ENCODE results near the gene C1orf174.
"Not testable (repeated sequence)": the region's sequence is repeated elsewhere in the genome, so short reads cannot be mapped to it uniquely, and the experiment has no call there.

Gene C1orf174

GRCh38 chr1:3918359-3918758 is 18.3 kb upstream of the C1orf174 start:
- not testable (repeated sequence) for H3K4me3 Mint-ChIP-seq, H3K27me3 Mint-ChIP-seq, H3K4me1 Mint-ChIP-seq, H3K36me3 Mint-ChIP-seq, H3K9me3 Mint-ChIP-seq, H3K27ac Mint-ChIP-seq

GRCh38 chr1:3917761-3918160 is 17.7 kb upstream of the C1orf174 start:
- peaks cover 4% of the 10 kb centered on the region for H3K4me1 Mint-ChIP-seq
- H3K4me3 Mint-ChIP-seq: no peak overlapping the region
- no peak overlapping the region for H3K27ac Mint-ChIP-seq
- no peaks in the 10 kb centered on the region for H3K36me3 Mint-ChIP-seq
- H3K9me3 Mint-ChIP-seq: no peaks in the 10 kb centered on the region
- no peaks in the 10 kb centered on the region for H3K27me3 Mint-ChIP-seq

GRCh38 chr1:3915551-3916121 is 15.6 kb upstream of the C1orf174 start:
- Mint-ChIP-seq H3K4me1 (peaks cover 4% of the 10 kb centered on the region), H3K27me3 (no peaks in the 10 kb centered on the region), H3K36me3 (no peaks in the 10 kb centered on the region), H3K27ac (no peak overlapping the region), H3K9me3 (no peaks in the 10 kb centered on the region), H3K4me3 (no peak overlapping the region)

- H3K27me3 Mint-ChIP-seq: no peaks in the 10 kb centered on the region
- no peaks in the 10 kb centered on the region for H3K9me3 Mint-ChIP-seq
- no peaks in the 10 kb centered on the region for H3K36me3 Mint-ChIP-seq
- peaks cover 4% of the 10 kb centered on the region for H3K4me1 Mint-ChIP-seq
- no peak overlapping the region for H3K4me3 Mint-ChIP-seq
- H3K27ac Mint-ChIP-seq: no peak overlapping the region
Measured at GRCh38 chr1:3914911-3915310, 14.8 kb upstream of the C1orf174 start.

GRCh38 chr1:3914331-3914851 is 14.3 kb upstream of the C1orf174 start:
- H3K27ac Mint-ChIP-seq: no peak overlapping the region
- no peaks in the 10 kb centered on the region for H3K9me3 Mint-ChIP-seq
- no peaks in the 10 kb centered on the region for H3K36me3 Mint-ChIP-seq
- H3K4me3 Mint-ChIP-seq: no peak overlapping the region
- no peaks in the 10 kb centered on the region for H3K27me3 Mint-ChIP-seq
- peaks cover 4% of the 10 kb centered on the region for H3K4me1 Mint-ChIP-seq

GRCh38 chr1:3912809-3913685 is 13.0 kb upstream of the C1orf174 start:
- H3K27ac Mint-ChIP-seq: no peak overlapping the region

GRCh38 chr1:3911981-3912808 is 12.1 kb upstream of the C1orf174 start:
- Mint-ChIP-seq H3K27ac (no peak overlapping the region), H3K27me3 (no peaks in the 10 kb centered on the region), H3K4me3 (no peak overlapping the region), H3K4me1 (peaks cover 4% of the 10 kb centered on the region), H3K9me3 (no peaks in the 10 kb centered on the region), H3K36me3 (no peaks in the 10 kb centered on the region)

More at GRCh38 chr1:3912809-3913685, 13.0 kb upstream of the C1orf174 start:
- Mint-ChIP-seq H3K4me3 (no peak overlapping the region), H3K36me3 (no peaks in the 10 kb centered on the region), H3K9me3 (no peaks in the 10 kb centered on the region), H3K4me1 (peaks cover 4% of the 10 kb centered on the region), H3K27me3 (no peaks in the 10 kb centered on the region)

GRCh38 chr1:3910857-3911845 is 11.1 kb upstream of the C1orf174 start:
- Mint-ChIP-seq H3K36me3 (no peaks in the 10 kb centered on the region), H3K4me3 (no peak overlapping the region)

GRCh38 chr1:3910049-3910731 is 10.1 kb upstream of the C1orf174 start:
- Mint-ChIP-seq H3K9me3 (no peaks in the 10 kb centered on the region), H3K27ac (no peak overlapping the region), H3K4me3 (no peak overlapping the region), H3K27me3 (no peaks in the 10 kb centered on the region), H3K4me1 (peaks cover 7% of the 10 kb centered on the region), H3K36me3 (no peaks in the 10 kb centered on the region)

More at GRCh38 chr1:3910857-3911845, 11.1 kb upstream of the C1orf174 start:
- peaks cover 4% of the 10 kb centered on the region for H3K4me1 Mint-ChIP-seq
- H3K9me3 Mint-ChIP-seq: no peaks in the 10 kb centered on the region
- no peak overlapping the region for H3K27ac Mint-ChIP-seq
- H3K27me3 Mint-ChIP-seq: no peaks in the 10 kb centered on the region

GRCh38 chr1:3909615-3910014 is 9.5 kb upstream of the C1orf174 start:
- Mint-ChIP-seq H3K9me3 (no peaks in the 10 kb centered on the region), H3K27me3 (no peaks in the 10 kb centered on the region), H3K4me3 (no peak overlapping the region), H3K4me1 (peaks cover 7% of the 10 kb centered on the region), H3K36me3 (no peaks in the 10 kb centered on the region), H3K27ac (no peak overlapping the region)

GRCh38 chr1:3908886-3909517 is 8.9 kb upstream of the C1orf174 start:
- peaks cover 7% of the 10 kb centered on the region for H3K4me1 Mint-ChIP-seq
- H3K27me3 Mint-ChIP-seq: no peaks in the 10 kb centered on the region
- no peaks in the 10 kb centered on the region for H3K9me3 Mint-ChIP-seq
- no peak overlapping the region for H3K4me3 Mint-ChIP-seq
- H3K27ac Mint-ChIP-seq: no peak overlapping the region
- no peaks in the 10 kb centered on the region for H3K36me3 Mint-ChIP-seq

GRCh38 chr1:3907621-3908165 is 7.6 kb upstream of the C1orf174 start:
- peaks cover 20% of the 10 kb centered on the region for H3K4me1 Mint-ChIP-seq
- H3K36me3 Mint-ChIP-seq: no peaks in the 10 kb centered on the region
- no peak overlapping the region for H3K27ac Mint-ChIP-seq
- H3K9me3 Mint-ChIP-seq: no peaks in the 10 kb centered on the region
- no peak overlapping the region for H3K4me3 Mint-ChIP-seq
- no peaks in the 10 kb centered on the region for H3K27me3 Mint-ChIP-seq

GRCh38 chr1:3907031-3907534 is 7.0 kb upstream of the C1orf174 start:
- Mint-ChIP-seq H3K36me3 (no peaks in the 10 kb centered on the region), H3K27me3 (no peaks in the 10 kb centered on the region), H3K27ac (no peak overlapping the region), H3K4me1 (peaks cover 26% of the 10 kb centered on the region), H3K9me3 (no peaks in the 10 kb centered on the region), H3K4me3 (no peak overlapping the region)

Data from activated naive CD4-positive, alpha-beta T cell treated with anti-CD3 and anti-CD28 coated beads, Interleukin-2, amount 50 U/mL, for 24 hours (primary cell).